ENCODE data around the gene MYOF.

The MYOF gene

GRCh38 chr10:93277360-93277759 is 204.8 kb downstream of the MYOF start:
- in situ Hi-C loops (cut with HindIII; ENCODE audit: low pct_ligation_motif_present, low sequenced_read_pairs) = loop anchor here (25.0 kb wide), 1 partner anchor 165 kb away; no protein-coding TSS in a partner anchor
- Histone ChIP-seq H3K36me3 (replicated peaks) (no peaks in the 10 kb centered on the region), H3K27me3 (replicated peaks) (no peaks in the 10 kb centered on the region), H3K27ac (no peak overlapping the region), H3K4me3 (ENCODE audit: low read depth, low read length) (no peak overlapping the region)
- DNase-seq = no peak
- no peak for TF ChIP-seq CTCF (IDR thresholded peaks at IDR 0.05; ENCODE audit: low read depth, low read length, missing control alignments)

GRCh38 chr10:93274419-93274818 is 207.7 kb downstream of the MYOF start:
- in situ Hi-C loops (cut with HindIII; ENCODE audit: low pct_ligation_motif_present, low sequenced_read_pairs) = no loop called here
- no peaks in the 10 kb centered on the region for H3K36me3 ChIP-seq (replicated peaks)

GRCh38 chr10:93272884-93273675 is 209.1 kb downstream of the MYOF start:
- in situ Hi-C loops (cut with HindIII; ENCODE audit: low pct_ligation_motif_present, low sequenced_read_pairs) = no loop called here
- Histone ChIP-seq H3K27me3 (replicated peaks) (no peaks in the 10 kb centered on the region), H3K4me3 (ENCODE audit: low read depth, low read length) (no peak overlapping the region), H3K36me3 (replicated peaks) (no peaks in the 10 kb centered on the region), H3K27ac (no peak overlapping the region)
- no peak for DNase-seq
- TF ChIP-seq CTCF (IDR thresholded peaks at IDR 0.05; ENCODE audit: low read depth, low read length, missing control alignments) = no peak

More at GRCh38 chr10:93274419-93274818, 207.7 kb downstream of the MYOF start:
- H3K4me3 ChIP-seq (ENCODE audit: low read depth, low read length) = no peak overlapping the region
- no peaks in the 10 kb centered on the region for H3K27me3 ChIP-seq (replicated peaks)
- TF ChIP-seq CTCF (IDR thresholded peaks at IDR 0.05; ENCODE audit: low read depth, low read length, missing control alignments) = no peak
- DNase-seq = no peak
- H3K27ac ChIP-seq = no peak overlapping the region

- Histone ChIP-seq H3K4me3 (ENCODE audit: low read depth, low read length) (no peak overlapping the region), H3K27ac (no peak overlapping the region), H3K27me3 (replicated peaks) (no peaks in the 10 kb centered on the region), H3K36me3 (replicated peaks) (no peaks in the 10 kb centered on the region)
- in situ Hi-C loops (cut with HindIII; ENCODE audit: low pct_ligation_motif_present, low sequenced_read_pairs) = no loop called here
- no peak for TF ChIP-seq CTCF (IDR thresholded peaks at IDR 0.05; ENCODE audit: low read depth, low read length, missing control alignments)
- no peak for DNase-seq
Measured at GRCh38 chr10:93271347-93271746, 210.8 kb downstream of the MYOF start.

GRCh38 chr10:93269281-93269680 is 212.9 kb downstream of the MYOF start:
- no peak overlapping the region for H3K4me3 ChIP-seq (ENCODE audit: low read depth, low read length)
- no peak overlapping the region for H3K27ac ChIP-seq
- no peaks in the 10 kb centered on the region for H3K27me3 ChIP-seq (replicated peaks)
- H3K36me3 ChIP-seq (replicated peaks) = no peaks in the 10 kb centered on the region
- in situ Hi-C loops (cut with HindIII; ENCODE audit: low pct_ligation_motif_present, low sequenced_read_pairs) = no loop called here
- no peak for TF ChIP-seq CTCF (IDR thresholded peaks at IDR 0.05; ENCODE audit: low read depth, low read length, missing control alignments)
- DNase-seq = no peak

GRCh38 chr10:93268021-93268420 is 214.1 kb downstream of the MYOF start:
- Histone ChIP-seq H3K27ac (no peak overlapping the region), H3K27me3 (replicated peaks) (no peaks in the 10 kb centered on the region), H3K36me3 (replicated peaks) (no peaks in the 10 kb centered on the region), H3K4me3 (ENCODE audit: low read depth, low read length) (no peak overlapping the region)
- DNase-seq = no peak
- no peak for TF ChIP-seq CTCF (IDR thresholded peaks at IDR 0.05; ENCODE audit: low read depth, low read length, missing control alignments)
- in situ Hi-C loops (cut with HindIII; ENCODE audit: low pct_ligation_motif_present, low sequenced_read_pairs) = no loop called here

Data from brain microvascular endothelial cell (primary cell).